Activated naive CD4-positive, alpha-beta T cell treated with anti-CD3 and anti-CD28 coated beads, Interleukin-2, amount 50 U/mL, for 24 hours (primary cell): ENCODE results near the gene COL9A3.

Experiments
- H3K27ac Mint-ChIP-seq: one replicate; pipeline ENCODE4 v1.8.0; 2021; ENCODE audit warnings: mild to moderate bottlenecking, mixed read lengths
- H3K27me3 Mint-ChIP-seq: one replicate; pipeline ENCODE4 v1.8.0; 2021; ENCODE audit warnings: mixed read lengths
- H3K36me3 Mint-ChIP-seq: one replicate; pipeline ENCODE4 v1.8.0; 2021; ENCODE audit warnings: mixed read lengths
- H3K4me1 Mint-ChIP-seq: one replicate; pipeline ENCODE4 v1.8.0; 2021; ENCODE audit warnings: mixed read lengths
- H3K4me3 Mint-ChIP-seq: one replicate; pipeline ENCODE4 v1.8.0; 2021; ENCODE audit warnings: mild to moderate bottlenecking, mixed read lengths
- H3K9me3 Mint-ChIP-seq: one replicate; pipeline ENCODE4 v1.8.0; 2021; ENCODE audit warnings: mixed read lengths

COL9A3 gene

GRCh38 chr20:62788607-62789006 is 28.2 kb upstream of the COL9A3 start:
- peak overlapping the region; percentile 17 for H3K27ac Mint-ChIP-seq
- H3K9me3 Mint-ChIP-seq = no peaks in the 10 kb centered on the region
- H3K4me1 Mint-ChIP-seq = peaks cover 21% of the 10 kb centered on the region
- H3K36me3 Mint-ChIP-seq = no peaks in the 10 kb centered on the region
- no peak overlapping the region for H3K4me3 Mint-ChIP-seq
- H3K27me3 Mint-ChIP-seq = no peaks in the 10 kb centered on the region

- Mint-ChIP-seq H3K27me3 (no peaks in the 10 kb centered on the region), H3K4me1 (peaks cover 24% of the 10 kb centered on the region), H3K9me3 (no peaks in the 10 kb centered on the region), H3K4me3 (no peak overlapping the region), H3K27ac (no peak overlapping the region), H3K36me3 (no peaks in the 10 kb centered on the region)
These were observed 26.8 kb upstream of the COL9A3 start for GRCh38 chr20:62790075-62790474.

DNA sequence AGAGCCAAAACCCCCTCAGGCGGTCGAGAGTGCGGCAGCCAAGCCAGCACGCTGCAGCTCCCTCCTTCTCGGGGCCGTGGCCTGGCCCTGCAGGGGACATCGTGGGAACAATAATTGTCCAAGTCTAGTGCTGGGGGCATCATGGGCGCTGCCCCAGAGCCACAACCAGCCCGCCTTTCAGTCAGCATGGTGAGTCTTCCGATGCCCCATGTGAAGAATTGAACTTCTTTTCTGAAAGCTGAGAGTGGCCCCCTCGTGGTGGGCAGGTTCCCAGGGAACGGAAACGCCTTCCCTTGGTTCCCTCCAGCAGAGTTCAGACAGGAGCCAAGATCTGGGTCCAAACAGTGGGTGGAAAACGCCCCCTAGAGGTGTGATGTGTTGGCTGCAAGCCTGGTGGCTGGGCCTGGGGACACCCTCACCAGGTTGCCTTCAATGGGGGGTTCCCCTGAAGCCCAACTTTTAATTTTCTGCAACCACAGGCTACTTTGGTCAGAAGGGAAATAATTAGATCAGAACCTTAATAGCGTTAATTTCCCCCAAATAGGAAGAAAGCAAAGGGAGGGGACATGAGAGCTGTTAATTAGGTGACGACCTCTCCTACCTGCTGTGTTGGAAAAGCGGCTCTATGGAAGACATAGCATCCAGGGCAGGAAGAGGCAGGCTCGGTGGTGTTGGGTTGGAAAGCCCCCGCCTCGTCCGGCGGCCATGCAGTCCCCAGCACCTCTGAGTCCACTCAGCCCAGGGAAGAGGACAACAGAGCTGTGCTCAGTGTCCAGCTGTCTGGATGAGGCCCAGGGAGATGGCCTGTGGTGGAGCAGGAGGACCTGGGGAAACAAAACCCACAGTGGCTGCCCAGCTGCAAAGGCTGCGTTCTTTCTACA is 25.3 kb upstream of the COL9A3 start:
- Mint-ChIP-seq H3K9me3 (no peaks in the 10 kb centered on the region), H3K4me1 (peaks cover 27% of the 10 kb centered on the region), H3K4me3 (no peak overlapping the region)

DNA sequence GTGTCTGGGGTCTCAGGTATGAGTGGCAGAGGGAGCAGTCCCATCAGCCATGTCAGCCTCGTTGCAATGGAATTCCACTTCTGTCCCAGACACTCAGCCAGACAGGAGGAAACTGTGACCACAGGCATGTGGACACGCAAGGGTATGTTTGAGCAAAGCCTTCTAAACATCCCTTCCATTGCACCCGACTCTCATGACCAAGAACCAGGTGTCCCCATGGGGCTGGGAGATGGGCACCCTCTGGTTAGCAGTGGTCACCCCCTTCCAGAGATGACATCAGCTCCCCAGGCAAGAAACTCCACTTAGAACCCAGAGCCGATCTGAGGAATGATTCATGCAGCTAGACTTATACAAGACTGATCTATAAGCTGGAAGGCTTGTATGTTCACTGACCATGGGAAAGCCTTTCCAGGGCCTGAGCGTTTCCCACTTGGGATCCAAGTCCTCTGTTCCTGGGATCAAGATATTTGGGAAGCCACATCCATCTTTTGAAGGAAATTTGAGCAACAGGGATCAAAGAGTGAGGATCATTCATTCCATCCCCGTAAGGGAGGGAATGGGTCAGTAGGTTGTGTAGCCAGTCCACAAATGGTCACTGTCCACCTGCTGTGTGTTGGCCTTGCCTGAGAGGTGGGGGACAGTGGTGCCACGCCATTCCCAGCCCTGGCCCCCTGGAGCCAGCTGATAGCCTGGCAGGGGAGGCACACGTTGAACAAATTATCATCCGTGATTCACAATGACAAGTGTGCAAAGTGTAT is 24.5 kb upstream of the COL9A3 start:
- Mint-ChIP-seq H3K9me3 (no peaks in the 10 kb centered on the region), H3K27me3 (no peaks in the 10 kb centered on the region), H3K4me1 (peaks cover 31% of the 10 kb centered on the region), H3K4me3 (peak overlapping the region; percentile 19), H3K27ac (peak overlapping the region; percentile 38), H3K36me3 (no peaks in the 10 kb centered on the region)

More for the DNA sequence above, 25.3 kb upstream of the COL9A3 start:
- H3K27ac Mint-ChIP-seq = no peak overlapping the region
- H3K27me3 Mint-ChIP-seq = no peaks in the 10 kb centered on the region
- H3K36me3 Mint-ChIP-seq = no peaks in the 10 kb centered on the region

DNA sequence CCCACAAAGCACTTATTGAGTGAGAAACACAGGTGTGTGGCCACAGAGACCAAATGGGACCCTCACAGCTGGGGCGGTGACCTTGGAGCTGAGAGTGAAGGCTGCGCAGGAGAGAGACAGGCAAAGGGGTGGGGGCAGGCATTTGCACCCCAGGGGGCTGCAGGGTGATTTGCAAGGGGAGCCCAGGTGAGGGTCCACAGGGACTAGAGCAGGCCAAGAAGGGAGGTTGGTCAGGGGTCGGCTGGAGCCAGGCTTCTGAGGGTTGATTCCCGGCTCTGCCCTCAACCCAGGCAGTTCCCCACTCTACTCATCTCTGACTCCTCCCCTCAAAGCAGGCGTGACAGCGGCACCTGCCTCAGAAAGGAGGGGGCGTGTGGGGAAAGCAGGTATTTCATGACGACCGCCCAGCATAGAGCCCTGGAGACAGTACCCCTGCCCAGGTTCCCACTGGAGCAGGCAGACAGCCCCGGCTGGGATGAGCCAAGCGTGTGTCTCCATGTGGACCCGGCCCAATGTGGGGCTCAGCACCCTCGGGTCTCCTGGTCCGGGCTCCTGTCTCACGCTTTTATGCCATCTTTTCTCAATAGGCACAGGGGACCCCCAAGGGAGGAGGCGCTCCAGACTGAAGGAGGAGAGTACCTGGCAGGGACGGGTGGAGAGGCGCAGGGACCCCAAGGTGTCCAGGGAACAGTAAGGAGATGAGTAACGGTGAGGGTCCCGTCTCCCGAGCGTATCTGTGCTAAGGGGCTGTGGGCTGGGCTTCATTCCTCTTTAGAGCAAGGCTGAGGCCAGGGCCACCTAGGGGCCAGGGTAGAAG is 23.7 kb upstream of the COL9A3 start:
- peak overlapping the region; percentile 86 for H3K4me3 Mint-ChIP-seq

DNA sequence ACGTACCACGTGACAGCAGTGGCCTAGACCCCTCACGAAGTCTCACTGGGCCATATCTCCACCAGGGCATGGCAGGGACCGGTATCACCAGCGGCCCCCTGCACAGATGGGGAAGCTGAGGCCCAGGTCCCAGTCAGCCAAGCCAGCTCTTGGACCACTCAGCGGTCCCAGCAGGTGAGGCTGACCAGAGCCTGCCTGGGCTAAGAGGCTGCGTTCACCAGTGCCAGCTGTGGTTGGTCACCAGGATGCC is 23.2 kb upstream of the COL9A3 start:
- Mint-ChIP-seq H3K36me3 (peaks cover 1% of the 10 kb centered on the region), H3K4me1 (peaks cover 41% of the 10 kb centered on the region), H3K27me3 (no peaks in the 10 kb centered on the region)

More for the DNA sequence above, 23.7 kb upstream of the COL9A3 start:
- Mint-ChIP-seq H3K9me3 (no peaks in the 10 kb centered on the region), H3K27ac (peak overlapping the region; percentile 38), H3K27me3 (no peaks in the 10 kb centered on the region), H3K4me1 (peaks cover 36% of the 10 kb centered on the region), H3K36me3 (peaks cover 1% of the 10 kb centered on the region)

DNA sequence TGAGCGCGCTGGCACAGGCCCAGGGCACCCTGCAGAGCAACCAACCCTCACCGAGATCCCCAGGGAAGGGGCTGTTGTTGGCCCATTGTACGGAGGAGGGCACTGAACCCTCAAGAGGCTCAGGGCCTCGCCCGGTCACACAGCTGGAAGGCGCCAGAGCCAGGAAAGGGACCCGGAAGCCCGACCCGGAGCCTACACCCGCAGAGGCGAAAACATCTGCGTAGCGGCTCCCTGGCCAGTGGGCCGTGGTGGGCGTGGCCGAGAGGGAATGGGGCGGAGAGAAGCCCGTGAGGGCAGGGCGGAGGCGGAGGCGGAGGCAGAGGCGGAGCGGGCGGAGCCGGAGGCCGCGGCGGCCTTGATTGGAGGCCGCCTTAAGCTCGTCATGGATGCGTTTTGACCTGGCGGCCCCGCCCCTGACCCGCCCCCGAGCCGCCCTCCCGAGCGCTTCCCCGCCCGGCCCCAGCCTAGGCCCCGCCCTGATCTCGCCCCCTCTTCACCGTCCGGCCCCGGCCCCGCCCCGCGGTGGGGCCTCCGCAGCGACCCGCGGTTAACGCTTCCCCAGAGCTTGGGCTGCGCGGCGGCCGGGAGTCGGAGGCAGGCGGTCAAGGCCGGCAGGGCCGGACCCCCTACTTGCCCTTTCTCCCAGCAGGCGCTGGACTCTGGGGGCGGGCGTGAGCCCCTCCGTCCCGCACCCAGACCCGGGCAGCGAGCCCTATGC is 22.7 kb upstream of the COL9A3 start:
- H3K9me3 Mint-ChIP-seq = no peaks in the 10 kb centered on the region
- peaks cover 1% of the 10 kb centered on the region for H3K36me3 Mint-ChIP-seq
- H3K27ac Mint-ChIP-seq = peak overlapping the region; percentile 85
- H3K4me1 Mint-ChIP-seq = peaks cover 42% of the 10 kb centered on the region
- no peaks in the 10 kb centered on the region for H3K27me3 Mint-ChIP-seq
- peak overlapping the region; percentile 86 for H3K4me3 Mint-ChIP-seq

More for the DNA sequence above, 23.2 kb upstream of the COL9A3 start:
- Mint-ChIP-seq H3K4me3 (peak overlapping the region; percentile 86), H3K27ac (peak overlapping the region; percentile 81), H3K9me3 (no peaks in the 10 kb centered on the region)

DNA sequence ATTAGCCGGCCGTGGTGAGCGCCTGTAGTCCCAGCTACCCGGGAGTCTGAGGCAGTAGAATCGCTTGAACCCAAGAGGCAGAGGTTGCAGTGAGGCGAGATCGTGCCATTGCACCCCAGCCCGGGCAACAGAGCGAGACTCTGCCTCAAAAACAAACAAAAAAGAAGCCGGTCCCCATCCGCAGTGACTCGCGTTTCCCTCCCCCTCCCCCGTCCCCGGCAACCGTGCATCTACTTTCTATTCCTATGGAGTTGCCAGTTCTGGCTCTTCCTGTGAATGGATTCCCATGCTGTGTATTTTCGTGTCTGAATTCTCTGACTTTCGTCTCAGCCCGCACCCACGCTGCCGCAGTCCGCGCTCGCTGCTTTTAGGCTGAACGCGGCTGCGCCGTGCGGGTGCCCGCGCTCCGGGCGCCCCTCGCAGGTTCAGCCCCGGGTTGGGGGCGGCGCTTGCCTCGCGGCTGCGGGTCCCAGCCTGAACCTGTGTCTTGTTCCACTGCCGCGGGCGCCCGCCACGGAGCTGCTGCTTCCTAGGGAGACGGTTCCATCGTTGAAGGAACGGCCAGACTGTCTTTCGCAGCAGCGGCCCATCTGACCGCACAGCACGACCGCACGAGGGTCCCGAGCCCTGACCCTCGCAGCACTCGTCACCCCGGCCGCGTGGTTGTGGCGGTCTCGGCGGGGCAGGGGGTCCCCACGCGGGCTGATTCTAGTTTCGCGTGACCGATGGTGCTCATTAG is 21.7 kb upstream of the COL9A3 start:
- Mint-ChIP-seq H3K27ac (peak overlapping the region; percentile 85), H3K36me3 (peaks cover 1% of the 10 kb centered on the region), H3K4me1 (peaks cover 42% of the 10 kb centered on the region), H3K9me3 (no peaks in the 10 kb centered on the region), H3K4me3 (peak overlapping the region; percentile 86), H3K27me3 (no peaks in the 10 kb centered on the region)

GRCh38 chr20:62796699-62797491 is 20.0 kb upstream of the COL9A3 start:
- Mint-ChIP-seq H3K4me3 (peak overlapping the region; percentile 78), H3K27ac (peak overlapping the region; percentile 84)

DNA sequence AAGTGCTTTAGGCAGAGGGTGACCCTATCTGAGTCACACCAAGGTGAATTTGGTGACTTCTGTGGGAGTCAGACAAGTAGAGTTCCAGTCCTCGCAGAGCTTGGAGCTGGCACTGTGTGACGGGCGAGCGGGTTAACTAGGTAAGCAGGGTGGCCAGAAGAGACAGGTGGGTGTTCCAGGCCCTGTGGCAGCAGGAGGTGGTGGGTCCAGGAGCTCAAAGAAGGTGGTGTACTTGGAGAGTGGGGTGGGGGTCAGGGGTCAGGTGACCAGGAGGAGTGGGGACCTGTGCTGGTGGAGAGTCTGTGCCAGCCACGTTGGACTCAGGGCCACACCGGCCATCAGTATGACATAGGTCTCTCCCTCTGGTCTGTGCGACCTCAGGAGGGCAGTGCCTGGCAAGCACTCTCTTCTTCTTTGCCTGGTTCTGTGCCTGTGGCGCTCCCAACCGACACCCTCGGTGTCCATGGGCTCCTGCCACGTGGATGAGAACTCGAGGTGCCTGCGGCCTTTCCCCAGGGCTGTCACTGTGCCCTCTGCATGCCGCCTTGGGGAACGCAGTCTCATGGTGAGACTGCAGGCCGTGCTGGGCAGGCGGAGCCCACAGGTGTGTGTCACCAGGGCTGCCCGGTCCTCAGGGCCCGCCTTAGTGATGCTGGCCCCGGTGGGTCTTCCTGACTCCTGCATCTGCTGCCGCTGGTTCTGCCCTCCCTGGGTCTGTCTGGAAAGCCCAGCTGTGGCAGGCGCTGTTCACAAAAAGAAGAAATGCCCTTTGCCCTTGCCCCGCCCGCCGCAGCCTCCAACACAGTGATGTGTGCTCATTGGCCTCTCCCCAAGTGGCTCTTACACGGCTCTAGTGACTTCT is 18.9 kb upstream of the COL9A3 start:
- H3K27me3 Mint-ChIP-seq = no peaks in the 10 kb centered on the region
- H3K4me3 Mint-ChIP-seq = peak overlapping the region; percentile 78
- no peaks in the 10 kb centered on the region for H3K9me3 Mint-ChIP-seq
- H3K4me1 Mint-ChIP-seq = peaks cover 27% of the 10 kb centered on the region
- H3K27ac Mint-ChIP-seq = peak overlapping the region; percentile 93
- peaks cover 1% of the 10 kb centered on the region for H3K36me3 Mint-ChIP-seq

More at GRCh38 chr20:62796699-62797491, 20.0 kb upstream of the COL9A3 start:
- no peaks in the 10 kb centered on the region for H3K9me3 Mint-ChIP-seq
- peaks cover 1% of the 10 kb centered on the region for H3K36me3 Mint-ChIP-seq
- peaks cover 34% of the 10 kb centered on the region for H3K4me1 Mint-ChIP-seq
- no peaks in the 10 kb centered on the region for H3K27me3 Mint-ChIP-seq

DNA sequence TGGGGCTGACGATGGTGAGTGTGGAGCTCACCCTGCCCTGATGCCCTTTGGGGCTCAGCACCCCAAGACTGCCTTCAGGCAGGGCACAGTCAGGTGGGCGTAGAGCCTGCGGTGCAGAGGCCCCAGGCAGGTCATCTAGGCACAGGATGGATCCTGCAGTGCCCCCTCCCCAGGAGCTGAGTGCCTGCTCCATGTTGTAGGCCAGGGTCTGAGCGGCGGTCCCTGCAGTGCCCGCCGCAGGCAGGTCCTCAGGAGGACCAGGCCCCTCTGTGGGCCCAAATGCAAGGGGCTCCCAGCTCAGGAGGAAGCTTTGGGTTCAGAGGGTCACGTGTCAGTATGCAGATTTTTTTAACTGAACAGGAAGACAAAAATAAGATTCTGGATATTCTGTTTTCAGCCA is 17.8 kb upstream of the COL9A3 start:
- H3K27ac Mint-ChIP-seq = no peak overlapping the region
- H3K9me3 Mint-ChIP-seq = no peaks in the 10 kb centered on the region
- no peaks in the 10 kb centered on the region for H3K27me3 Mint-ChIP-seq
- H3K36me3 Mint-ChIP-seq = peaks cover 1% of the 10 kb centered on the region
- peaks cover 22% of the 10 kb centered on the region for H3K4me1 Mint-ChIP-seq
- H3K4me3 Mint-ChIP-seq = no peak overlapping the region

DNA sequence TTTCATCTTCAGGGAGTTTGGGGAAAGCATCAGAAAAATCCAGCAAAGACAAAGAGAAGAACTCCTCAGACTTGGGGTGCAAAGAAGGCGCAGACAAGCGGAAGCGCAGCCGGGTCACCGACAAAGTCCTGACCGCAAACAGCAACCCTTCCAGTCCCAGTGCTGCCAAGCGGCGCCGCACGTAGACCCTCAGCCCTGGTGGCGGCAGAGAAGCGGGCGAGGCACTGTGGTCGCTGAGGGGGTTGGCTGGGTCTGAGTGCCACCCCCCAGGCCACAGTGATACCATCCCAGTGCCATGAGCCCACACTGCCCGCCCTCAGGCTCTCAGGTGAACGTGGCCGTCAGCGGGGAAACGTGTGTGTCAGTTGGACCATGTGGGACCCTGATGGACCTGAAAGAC is 17.4 kb upstream of the COL9A3 start:
- Mint-ChIP-seq H3K4me3 (no peak overlapping the region), H3K36me3 (peaks cover 1% of the 10 kb centered on the region), H3K27me3 (no peaks in the 10 kb centered on the region), H3K27ac (no peak overlapping the region), H3K4me1 (peaks cover 25% of the 10 kb centered on the region), H3K9me3 (no peaks in the 10 kb centered on the region)

DNA sequence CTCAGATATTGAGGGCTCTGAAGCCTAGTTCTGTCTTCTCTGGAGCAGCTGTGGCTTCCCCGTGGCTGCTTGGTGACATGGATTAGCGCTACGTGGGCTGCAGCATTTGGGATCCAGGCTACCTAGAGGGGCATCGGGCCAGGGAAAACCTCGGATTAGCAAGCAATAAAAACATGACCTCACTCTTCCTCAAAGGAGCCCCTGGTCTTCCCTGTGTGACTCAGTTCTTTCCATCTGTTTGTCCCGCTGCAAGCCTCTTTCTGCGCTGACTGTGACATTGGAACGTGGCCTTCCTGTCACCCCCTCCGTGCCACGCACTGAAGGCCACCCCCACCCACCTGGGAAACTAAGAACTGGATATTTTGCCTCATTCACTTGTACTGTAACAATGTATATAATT is 17.0 kb upstream of the COL9A3 start:
- Mint-ChIP-seq H3K4me3 (no peak overlapping the region), H3K4me1 (peaks cover 25% of the 10 kb centered on the region), H3K27ac (no peak overlapping the region), H3K27me3 (no peaks in the 10 kb centered on the region), H3K9me3 (no peaks in the 10 kb centered on the region), H3K36me3 (peaks cover 1% of the 10 kb centered on the region)
